Fibroblast of skin of abdomen (primary cell): ENCODE measurements around the gene ZCWPW1.

Experiments used
- DNase-seq: peaks from one replicate; pipeline ENCODE4 v3.0.0-alpha.2; 2013

Gene ZCWPW1

DNA sequence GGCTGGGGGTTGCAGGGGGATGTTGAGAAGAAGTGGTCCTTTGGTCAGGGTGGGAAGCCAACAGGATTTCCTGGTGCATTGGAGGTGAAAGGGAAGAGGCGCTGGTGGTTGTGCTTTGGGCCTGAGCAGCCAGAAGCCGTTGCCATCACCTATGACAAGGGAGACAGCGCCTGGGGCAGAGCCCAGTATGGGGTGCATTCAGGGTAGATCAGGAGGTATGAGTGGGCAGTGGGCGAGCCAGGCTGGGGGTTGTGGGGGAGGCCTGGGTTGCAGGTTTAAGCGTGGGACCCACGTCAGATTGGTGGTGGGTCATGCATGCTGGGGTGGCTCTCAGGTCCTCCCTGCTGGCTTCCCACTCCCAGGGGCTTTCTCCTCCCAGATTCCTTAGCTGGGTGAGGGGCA is 76.8 kb downstream of the ZCWPW1 start:
- no peak for DNase-seq
